ENCODE data around the gene GLB1L2.
A peak's percentile ranks its signal among the peaks of the same experiment; 100 is the strongest.

GLB1L2 gene

GRCh38 chr11:134346101-134346975 is 14.6 kb downstream of the GLB1L2 start:
- no peak for FAIRE-seq
- DNase-seq (ENCODE audit: low spot score), result no peak

- DNase-seq (ENCODE audit: low spot score), result no peak
- no peak for FAIRE-seq
These were observed 15.2 kb downstream of the GLB1L2 start for GRCh38 chr11:134346976-134347350.

DNA sequence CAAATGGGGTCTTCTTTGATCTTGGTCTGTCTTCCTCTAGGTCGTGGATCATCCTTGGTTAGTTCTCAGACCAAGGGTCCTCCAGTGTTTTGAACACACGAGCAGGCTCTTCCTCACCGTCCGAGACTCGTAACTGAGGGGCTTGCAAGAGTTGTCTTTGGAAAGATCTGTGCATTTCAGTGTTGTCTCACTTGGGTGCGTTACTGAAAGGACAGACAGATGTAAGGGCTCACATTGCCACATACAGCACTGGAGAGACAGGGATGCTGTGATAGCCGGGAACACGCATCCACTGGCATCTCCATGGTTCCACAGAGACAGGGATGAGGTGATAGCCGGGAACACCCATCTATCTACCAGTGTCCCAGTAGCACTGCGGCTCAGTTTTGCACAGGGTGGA is 15.7 kb downstream of the GLB1L2 start:
- DNase-seq (ENCODE audit: low spot score), result no peak
- FAIRE-seq, result no peak

DNA sequence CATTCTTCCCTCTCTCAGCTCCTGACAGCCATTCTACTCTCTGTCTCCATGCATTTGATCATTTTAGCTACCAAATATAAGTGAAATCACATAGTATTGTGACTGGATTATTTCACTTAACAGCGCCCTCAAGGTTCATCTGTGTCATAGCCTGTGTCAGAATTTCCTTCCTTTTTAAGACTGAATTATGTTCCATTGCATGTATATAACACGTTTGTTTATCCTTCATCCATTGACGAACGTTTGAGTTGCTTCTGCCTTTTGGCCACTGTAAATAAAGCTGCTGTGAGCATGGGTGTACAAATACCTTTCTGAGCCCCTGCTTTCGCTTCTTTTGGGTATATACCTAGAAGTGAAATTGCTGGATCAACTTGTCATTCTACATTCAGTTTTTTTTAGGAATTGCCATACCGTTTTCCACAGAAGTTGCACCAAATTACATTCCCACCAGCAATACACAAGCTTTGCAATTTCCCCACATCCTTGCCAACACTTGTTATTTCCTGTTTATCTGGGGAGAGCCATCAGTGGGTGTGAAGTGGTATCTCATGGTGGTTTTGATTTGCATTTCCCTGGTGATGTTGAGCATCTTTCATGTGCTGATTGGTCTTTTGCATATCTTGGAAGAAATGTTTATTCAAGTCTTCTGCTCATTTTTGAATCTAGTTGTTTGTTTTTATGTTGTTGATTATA is 17.5 kb downstream of the GLB1L2 start:
- no peak for FAIRE-seq
- no peak for DNase-seq (ENCODE audit: low spot score)

DNA sequence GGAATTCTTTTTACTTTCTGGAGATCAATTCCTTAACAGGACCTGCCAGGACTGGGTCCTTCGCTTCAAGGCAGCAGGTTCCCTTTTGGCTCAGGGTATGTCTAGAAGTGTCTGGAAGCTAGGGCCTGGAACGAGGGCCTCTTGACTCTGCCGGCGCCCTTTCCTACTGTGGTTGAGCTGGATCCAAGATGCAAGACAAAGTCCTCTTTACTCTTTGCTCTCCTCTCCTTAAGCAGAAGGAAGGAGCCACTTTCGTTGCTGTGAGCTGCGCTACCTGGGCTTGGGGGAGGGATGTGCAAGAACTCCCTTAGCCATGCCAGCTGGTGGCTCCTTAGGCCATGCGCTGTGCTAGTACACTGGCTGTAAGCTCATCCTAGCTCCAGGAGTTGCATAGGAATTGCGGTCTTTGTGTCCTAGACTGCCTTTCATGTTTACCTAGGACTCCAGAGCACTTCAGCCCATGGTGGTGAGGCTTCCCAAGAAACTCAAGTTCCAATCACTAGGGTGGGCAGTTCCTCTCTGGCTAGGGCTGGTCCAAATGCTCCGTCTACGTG is 18.1 kb downstream of the GLB1L2 start:
- no peak for FAIRE-seq
- DNase-seq (ENCODE audit: low spot score), result no peak

- DNase-seq (ENCODE audit: low spot score) (no peak), FAIRE-seq (no peak)
These were observed 18.6 kb downstream of the GLB1L2 start for GRCh38 chr11:134350381-134350780.

DNA sequence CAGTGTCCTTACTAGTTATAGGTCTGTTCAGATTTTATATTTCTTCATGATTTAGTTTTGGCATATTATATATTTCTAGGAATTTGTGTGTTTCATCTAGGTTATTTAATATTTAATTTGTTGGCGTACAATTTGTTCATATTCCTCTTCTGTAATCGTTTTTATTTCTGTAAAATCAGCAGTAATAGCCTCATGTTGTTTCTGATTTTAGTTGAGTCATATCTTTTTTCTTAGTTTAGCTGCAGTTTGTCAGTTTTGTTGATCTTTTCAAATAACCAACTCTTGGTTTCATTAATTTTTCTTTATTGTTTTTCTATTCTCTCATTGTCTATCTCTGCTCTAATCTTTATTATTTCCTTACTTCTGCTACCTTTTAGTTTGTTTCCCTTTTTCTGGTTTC is 20.3 kb downstream of the GLB1L2 start:
- no peak for DNase-seq (ENCODE audit: low spot score)
- no peak for FAIRE-seq

GRCh38 chr11:134355136-134355535 is 23.3 kb downstream of the GLB1L2 start:
- FAIRE-seq (no peak), DNase-seq (ENCODE audit: low spot score) (no peak)

GRCh38 chr11:134355656-134356055 is 23.9 kb downstream of the GLB1L2 start:
- DNase-seq (ENCODE audit: low spot score) (no peak), FAIRE-seq (no peak)

DNA sequence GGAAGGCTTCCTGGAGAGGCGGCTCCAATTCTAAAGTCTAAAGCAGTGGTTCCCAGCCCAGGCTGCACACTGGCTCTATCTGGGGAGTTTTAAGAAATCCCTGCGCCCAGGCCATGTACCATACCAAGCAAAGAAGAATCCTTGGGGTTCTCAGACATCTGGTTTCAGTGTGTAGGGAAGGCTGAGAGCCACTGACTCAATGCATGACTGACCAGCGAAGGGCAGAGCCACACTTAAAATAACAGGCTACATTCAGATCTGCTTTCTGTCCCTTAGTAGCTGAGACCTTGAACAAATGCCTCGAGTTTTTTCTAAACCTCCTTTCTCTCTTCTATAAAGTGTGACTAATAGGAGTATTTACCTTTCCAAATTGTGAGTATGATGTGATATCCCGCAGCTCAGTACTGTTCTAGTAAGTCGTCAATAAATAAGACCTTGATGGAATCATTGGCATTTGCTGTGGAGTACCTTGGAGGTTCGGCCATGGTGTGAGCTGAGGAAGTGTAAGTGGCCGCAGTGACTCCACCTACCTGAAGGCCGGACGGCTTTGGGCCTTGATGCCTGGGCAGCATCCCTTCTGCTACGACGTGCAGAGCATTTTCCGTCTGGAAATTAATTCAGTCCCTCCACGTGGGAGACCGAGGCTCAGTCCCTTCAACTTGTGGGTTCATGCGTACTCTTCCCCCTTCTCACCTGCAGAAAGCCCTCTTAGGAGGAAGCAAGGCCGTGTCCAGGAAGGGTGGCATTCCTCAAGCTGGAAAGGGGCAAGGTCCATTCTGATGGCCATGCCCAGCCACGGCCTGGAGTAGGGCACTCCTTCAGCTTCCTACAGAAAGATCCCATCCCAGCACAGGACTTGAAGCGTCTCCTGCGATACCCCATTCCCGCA is 25.1 kb downstream of the GLB1L2 start:
- DNase-seq (ENCODE audit: low spot score), result no peak
- no peak for FAIRE-seq

- FAIRE-seq (no peak), DNase-seq (ENCODE audit: low spot score) (no peak)
These were observed 25.7 kb downstream of the GLB1L2 start for GRCh38 chr11:134357545-134357839.

- DNase-seq (ENCODE audit: low spot score), result no peak
- FAIRE-seq, result no peak
These were observed 26.5 kb downstream of the GLB1L2 start for GRCh38 chr11:134358165-134358855.

- FAIRE-seq (no peak), DNase-seq (ENCODE audit: low spot score) (no peak)
These were observed 27.2 kb downstream of the GLB1L2 start for GRCh38 chr11:134358856-134359490.

GRCh38 chr11:134359646-134360045 is 27.9 kb downstream of the GLB1L2 start:
- DNase-seq (ENCODE audit: low spot score) (no peak), FAIRE-seq (no peak)

DNA sequence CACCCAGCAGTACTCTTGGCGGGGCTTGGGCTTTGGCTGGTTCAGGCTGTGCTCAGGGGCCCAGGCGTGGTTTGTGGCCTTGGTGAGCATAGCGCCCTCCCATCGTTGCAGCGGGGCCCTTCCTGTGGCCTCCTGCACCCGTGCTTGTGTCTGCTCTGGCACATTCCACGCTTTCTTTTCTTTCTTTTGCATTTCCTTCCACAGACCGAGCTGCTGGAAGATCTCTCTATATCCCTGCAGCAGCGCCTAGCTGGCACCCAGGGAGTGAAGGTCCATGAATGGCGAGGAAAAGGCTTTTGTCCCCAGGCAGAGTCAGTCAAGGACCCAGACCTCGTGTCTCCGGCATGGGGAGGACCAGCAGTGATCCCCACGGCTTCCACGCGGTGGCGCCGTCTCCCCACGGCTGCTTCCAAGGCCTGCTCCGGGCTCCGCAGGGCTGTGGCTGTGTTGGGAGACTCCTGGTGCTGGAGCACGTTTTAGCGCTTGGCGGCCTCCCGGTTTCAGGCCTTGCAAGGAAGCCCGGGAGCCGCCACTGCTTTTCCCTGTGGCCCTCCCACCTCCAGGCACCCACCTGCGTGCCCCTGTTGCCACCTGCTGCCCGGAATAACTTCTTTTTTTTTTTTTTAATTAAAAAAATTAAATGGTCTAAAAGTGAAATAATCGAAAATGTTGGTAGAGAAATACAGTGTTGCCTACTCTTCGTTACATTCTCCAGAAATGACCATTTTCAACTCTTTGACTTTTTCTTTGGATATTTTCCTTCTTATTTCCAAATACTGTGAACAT is 28.5 kb downstream of the GLB1L2 start:
- DNase-seq (ENCODE audit: low spot score) (peak; percentile 82), FAIRE-seq (no peak)

DNA sequence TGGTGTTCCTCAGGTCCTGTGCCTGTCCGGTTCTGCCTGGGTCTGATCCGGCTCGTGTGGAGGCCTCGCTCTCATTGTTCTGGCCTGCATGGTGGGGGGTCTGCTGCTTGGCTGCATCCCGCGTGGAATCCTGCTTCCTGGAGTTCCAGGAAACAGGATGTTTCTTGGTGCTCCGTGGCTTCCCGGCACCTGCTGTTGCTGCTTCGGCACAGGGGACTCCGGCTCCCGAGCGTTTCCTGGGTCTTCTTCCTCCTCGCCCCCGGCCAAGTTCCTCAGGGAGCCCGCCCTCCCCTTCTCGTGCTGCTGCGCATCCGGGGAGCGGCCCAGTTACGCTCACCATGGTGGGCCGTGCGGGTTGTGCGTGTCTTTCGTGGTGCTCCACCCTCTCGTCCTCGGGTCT is 29.9 kb downstream of the GLB1L2 start:
- DNase-seq (ENCODE audit: low spot score), result no peak
- FAIRE-seq, result no peak

DNA sequence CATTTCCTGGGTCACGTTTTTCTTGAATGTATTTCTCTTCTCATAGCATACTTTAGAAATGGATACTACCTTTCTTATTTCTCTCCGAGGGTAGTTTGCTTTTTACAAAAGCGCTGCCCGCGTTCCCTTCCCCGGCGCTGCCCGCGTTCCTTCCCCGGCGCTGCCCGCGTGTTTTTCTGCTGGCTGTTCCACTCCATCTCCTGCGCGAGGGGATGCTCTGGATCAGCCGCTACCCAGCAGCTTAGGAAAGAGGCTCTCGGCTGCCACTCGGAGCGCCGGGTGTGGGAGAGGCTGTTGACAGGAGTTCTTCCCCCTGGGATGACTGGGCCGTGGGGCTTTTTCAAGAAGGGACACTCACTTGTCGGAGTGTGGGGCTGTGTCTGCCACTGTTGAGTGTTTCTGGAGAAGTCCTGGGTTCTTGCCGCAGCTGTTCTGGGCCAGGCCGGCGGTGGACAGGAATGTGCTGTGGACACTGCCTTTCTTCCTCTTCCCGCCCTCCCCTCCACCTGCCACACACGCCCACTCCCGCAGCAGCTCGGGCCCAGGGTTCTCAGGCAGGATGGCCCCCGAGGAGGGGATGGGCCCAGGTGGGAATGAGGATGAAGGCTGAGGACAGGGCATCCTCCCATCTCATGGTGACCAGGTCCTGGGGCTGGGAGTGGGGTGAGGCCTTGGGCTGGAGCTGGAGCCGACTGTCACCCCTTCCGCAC is 30.6 kb downstream of the GLB1L2 start:
- FAIRE-seq (no peak), DNase-seq (ENCODE audit: low spot score) (no peak)

GRCh38 chr11:134363161-134363560 is 31.4 kb downstream of the GLB1L2 start:
- DNase-seq (ENCODE audit: low spot score) (no peak), FAIRE-seq (no peak)

DNA sequence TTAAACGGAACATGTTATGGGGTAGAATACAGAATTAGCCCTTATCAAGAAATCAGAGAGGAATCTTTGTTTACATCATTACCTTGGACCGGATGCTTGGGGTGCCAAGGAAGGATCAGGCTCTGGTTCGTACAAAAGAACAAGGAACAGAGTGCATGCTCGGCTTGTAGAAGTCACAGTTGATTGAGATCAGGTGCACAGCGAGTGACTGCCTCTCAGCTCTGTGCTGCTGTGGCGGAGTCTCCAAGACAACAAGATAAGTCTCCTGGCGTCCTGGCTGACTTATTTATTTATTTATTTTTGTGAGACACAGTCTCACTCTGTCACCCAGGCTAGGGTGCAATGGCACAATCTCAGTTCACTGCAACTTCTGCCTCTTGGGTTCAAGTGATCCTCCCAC is 31.8 kb downstream of the GLB1L2 start:
- FAIRE-seq (no peak), DNase-seq (ENCODE audit: low spot score) (no peak)

Measured in urothelium cell line (cell line).